Smooth muscle cell (in vitro differentiated cells): ENCODE data around the gene CEP78. TPM values are rescaled to one million over a fixed set of nuclear protein-coding genes. Genes with fewer than 3 reads are reported as not detected.
A peak's percentile ranks its signal among the peaks of the same experiment; 100 is the strongest.

Experiments used
- DNase-seq: peaks from one replicate; lab custom pipeline; 2025; ENCODE audit not compliant: unreplicated experiment; lab: John Stamatoyannopoulos, UW
- H2AFZ ChIP-seq: fragments of 200-600 bp; sonication (generic); 2 replicates; pipeline ENCODE4 v1.6.0; 2016; ENCODE audit warnings: antibody characterized with exemption, low read depth, mild to moderate bottlenecking
- H3F3A ChIP-seq: fragments of 200-600 bp; sonication (generic); 2 replicates; pipeline ENCODE4 v1.6.0; 2017; ENCODE audit warnings: antibody characterized with exemption, low read depth
- H3K27ac ChIP-seq: fragments of 200-600 bp; sonication (generic); 2 replicates; pipeline ENCODE4 v1.5.1; 2016; ENCODE audit warnings: low read depth, mild to moderate bottlenecking
- H3K27me3 ChIP-seq: fragments of 200-600 bp; sonication (generic); 2 replicates; pipeline ENCODE4 v1.6.1; 2016; ENCODE audit warnings: low read depth, mild to moderate bottlenecking
- H3K36me3 ChIP-seq: fragments of 200-600 bp; sonication (generic); 2 replicates; pipeline ENCODE4 v1.5.1; 2016; ENCODE audit warnings: low read depth
- H3K4me1 ChIP-seq: fragments of 200-600 bp; sonication (generic); 2 replicates; pipeline ENCODE4 v1.5.1; 2016; ENCODE audit warnings: low read depth
- H3K4me2 ChIP-seq: fragments of 200-600 bp; sonication (generic); 2 replicates; pipeline ENCODE4 v1.6.0; 2016; ENCODE audit warnings: mild to moderate bottlenecking
- H3K4me3 ChIP-seq: fragments of 200-600 bp; sonication (generic); 2 replicates; pipeline ENCODE4 v1.5.1; 2016; ENCODE audit warnings: mild to moderate bottlenecking
- H3K79me2 ChIP-seq: fragments of 200-600 bp; sonication (generic); 2 replicates; pipeline ENCODE4 v1.6.0; 2016; ENCODE audit warnings: low read depth, mild to moderate bottlenecking
- H3K9ac ChIP-seq: fragments of 200-600 bp; sonication (generic); 2 replicates; pipeline ENCODE4 v1.6.0; 2016; ENCODE audit warnings: low read depth
- H3K9me3 ChIP-seq: fragments of 200-600 bp; sonication (generic); replicated peaks from 2 replicates; pipeline ENCODE4 v1.5.1; 2016; ENCODE audit warnings: low read depth
- H4K20me1 ChIP-seq: fragments of 200-600 bp; sonication (generic); 2 replicates; pipeline ENCODE4 v1.6.0; 2016; ENCODE audit warnings: low read depth
- CTCF ChIP-seq: fragments of 200-600 bp; sonication (generic); IDR thresholded peaks from 2 replicates; pipeline ENCODE4 v1.5.1; 2017; ENCODE audit warnings: borderline replicate concordance, mild to moderate bottlenecking, antibody characterized with exemption; ENCODE audit not compliant: insufficient read depth, poor library complexity, severe bottlenecking
- WGBS: methylation state at CpG from one replicate; pipeline ENCODE4 v1.1.7; 2016; ENCODE audit warnings: low lambda C conversion rate; 5-methylcytosine and 5-hydroxymethylcytosine counted together
- polyA plus RNA-seq: library from polyadenylated mRNA; unstranded; fragments of >200 nt; fragmentation: Nextera tagmentation; extraction: Ambion mirVana; gene quantifications from 2 replicates; pipeline ENCODE4 v1.2.1, GENCODE V29; 2016
- total RNA-seq: library from RNA; depleted of rRNA; stranded (reverse); fragments of >200 nt; gene quantifications from 2 replicates; pipeline ENCODE4 v1.2.3, GENCODE V29; 2014

CEP78 gene
- total and polyA plus RNA-seq, 2 experiments from 2014 or later: 8.2 to 25.4 TPM

- H3K4me1 ChIP-seq: peaks cover 13% of the 10 kb centered on the region
- H3K4me2 ChIP-seq: peak overlapping the region; percentile 91
- no peak for TF ChIP-seq CTCF
- H4K20me1 ChIP-seq: no peaks in the 10 kb centered on the region
- peaks cover 41% of the 10 kb centered on the region for H3K79me2 ChIP-seq
- WGBS: 3% methylated on average over 32 of the region's 32 CpGs
- peak overlapping the region; percentile 83 for H2AFZ ChIP-seq
- H3K27ac ChIP-seq: peak overlapping the region; percentile 63
- peaks cover 7% of the 10 kb centered on the region for H3F3A ChIP-seq
- H3K4me3 ChIP-seq: peak overlapping the region; percentile 75
- no peaks in the 10 kb centered on the region for H3K36me3 ChIP-seq
- no peaks in the 10 kb centered on the region for H3K9me3 ChIP-seq
- no peaks in the 10 kb centered on the region for H3K27me3 ChIP-seq
- peak overlapping the region; percentile 71 for H3K9ac ChIP-seq
- no peak for DNase-seq
Measured at GRCh38 chr9:78296201-78296892, 60.5 kb downstream of the CEP78 start.

- Histone ChIP-seq H3K36me3 (no peaks in the 10 kb centered on the region), H3K27ac (peak within 1 kb of the TSS; percentile 63), H3K79me2 (peaks cover 49% of the 10 kb centered on the region), H3F3A (peaks cover 7% of the 10 kb centered on the region), H3K9me3 (no peaks in the 10 kb centered on the region), H3K27me3 (no peaks in the 10 kb centered on the region), H3K4me1 (peaks cover 13% of the 10 kb centered on the region), H3K9ac (peak within 1 kb of the TSS; percentile 71), H4K20me1 (no peaks in the 10 kb centered on the region), H2AFZ (peak within 1 kb of the TSS; percentile 83), H3K4me2 (peak within 1 kb of the TSS; percentile 91), H3K4me3 (peak within 1 kb of the TSS; percentile 75)
- WGBS: 2% methylated on average over 76 of the region's 76 CpGs
- DNase-seq: peak; percentile 57
- TF ChIP-seq CTCF: no peak
Measured at GRCh38 chr9:78296893-78297671, 61.2 kb downstream of the CEP78 start, which contains the start of gene PSAT1. Gene PSAT1 (plus strand): TSS chr9:78297125. CDS start chr9:78297211, 86 bp downstream.

GRCh38 chr9:78297672-78297961, 61.7 kb downstream of the CEP78 start:
- H2AFZ ChIP-seq: peak overlapping the region; percentile 76
- H3K4me1 ChIP-seq: peaks cover 13% of the 10 kb centered on the region
- H3K27ac ChIP-seq: peak overlapping the region; percentile 22
- H3K79me2 ChIP-seq: peaks cover 53% of the 10 kb centered on the region
- DNase-seq: no peak
- H3K27me3 ChIP-seq: no peaks in the 10 kb centered on the region
- peak overlapping the region; percentile 91 for H3K4me2 ChIP-seq
- no peaks in the 10 kb centered on the region for H4K20me1 ChIP-seq
- TF ChIP-seq CTCF: no peak
- H3K4me3 ChIP-seq: peak overlapping the region; percentile 75
- 0% methylated on average over 10 of the region's 10 CpGs for WGBS
- peaks cover 7% of the 10 kb centered on the region for H3F3A ChIP-seq
- peak overlapping the region; percentile 51 for H3K9ac ChIP-seq
- H3K9me3 ChIP-seq: no peaks in the 10 kb centered on the region
- H3K36me3 ChIP-seq: no peaks in the 10 kb centered on the region
